Right lobe of liver (tissue), 6 donors: ENCODE measurements around the gene SYMPK. TPM values are rescaled to one million over a fixed set of nuclear protein-coding genes. Genes with fewer than 3 reads are reported as not detected.

Experiments used
- ATAC-seq, 4 donors: fragments of 200-7000 bp; cut with Tn5 transposase; one replicate each; pipeline ENCODE4 v1.9.1; 2020; ENCODE audit warnings: mild to moderate bottlenecking in 4 of 4, moderate library complexity in 4 of 4
- DNase-seq, 3 donors: peaks; one replicate each; pipeline ENCODE4 v3.0.0-alpha.2; 2020
- H3K27ac ChIP-seq, 3 donors: fragments of 200-600 bp; one replicate each; pipeline ENCODE4 v1.8.0; 2022
- H3K27me3 ChIP-seq, 2 donors: fragments of 200-600 bp; one replicate each; pipeline ENCODE4 v1.8.0; 2022
- H3K36me3 ChIP-seq, 4 donors: fragments of 200-600 bp; sonication (generic) in 1 of 4; one replicate each; pipeline versions ENCODE4 v1.5.1 to v1.8.0; 2017 to 2022; ENCODE audit warnings: control low read depth in 1 of 4
- H3K4me1 ChIP-seq, 4 donors: fragments of 200-600 bp; sonication (generic) in 1 of 4; one replicate each; pipeline versions ENCODE4 v1.5.1 to v1.8.0; 2017 to 2022; ENCODE audit warnings: control low read depth in 1 of 4
- H3K4me3 ChIP-seq, 3 donors: fragments of 200-600 bp; one replicate each; pipeline ENCODE4 v1.8.0; 2022
- H3K9me3 ChIP-seq, 4 donors: fragments of 200-600 bp; sonication (generic) in 1 of 4; one replicate each; pipeline versions ENCODE4 v1.5.1 to v1.8.0; 2017 to 2022; ENCODE audit warnings: control low read depth in 1 of 4
- CTCF ChIP-seq, 4 donors: fragments of 200-600 bp in 3 of 4; fragments of 450-650 bp in 1 of 4; IDR thresholded peaks; one replicate each; pipeline versions ENCODE4 v1.5.1 to v1.8.0; 2016 to 2022; ENCODE audit warnings: antibody characterized with exemption in 4 of 4, mild to moderate bottlenecking in 2 of 4
- POLR2A ChIP-seq: fragments of 450-650 bp; IDR thresholded peaks from one replicate; pipeline ENCODE4 v1.6.1; 2017; ENCODE audit warnings: antibody characterized with exemption, mild to moderate bottlenecking
- WGBS: methylation state at CpG from one replicate; pipeline ENCODE4 v1.1.6; 2018; ENCODE audit warnings: low coverage, low lambda C conversion rate; ENCODE audit not compliant: insufficient coverage; ENCODE audit errors: missing lambda C conversion rate; 5-methylcytosine and 5-hydroxymethylcytosine counted together
- intact Hi-C, 2 donors: fragments of 100-400 bp; cut with DNase I; formaldehyde crosslinking; loops; one replicate each; pipeline versions ENCODE4 v1.11.2 to v1.14.1; 2022
- total RNA-seq, 6 experiments: library from RNA; depleted of rRNA in 2 of 6; stranded (reverse); fragments of >200 nt in 2 of 6; fragmentation: NEBNext Ultra II Directional in 3 of 6; extraction: Animal tissue kit (Norgen Biotek cat#: 25700) in 3 of 6; gene quantifications; one replicate each; pipeline versions ENCODE4 v1.1.0 to v1.2.4, GENCODE V29; 2016 to 2023
- donor health status: DM: no; HTN: yes; CAD: no.
- donor health status: DM: no; HTN: no; CAD: no.
- donor health status: DM: no; HTN: no; CAD: no.
- donor health status: DM: no; HTN: yes; CAD: no.
- donor health status: DM: no; HTN: yes; CAD: no.

Gene SYMPK
- total RNA-seq, 6 experiments from 2014 or later = 31.1 to 50.1 (median 42.0) TPM

GRCh38 chr19:45780448-45781213 lies 82.3 kb downstream of the SYMPK start:
- Histone ChIP-seq H3K27ac (no peak overlapping the region), H3K27me3 (no peaks in the 10 kb centered on the region), H3K36me3 (peaks cover 0 to 7% (median 0%) of the 10 kb centered on the region in 4 donors), H3K9me3 (no peaks in the 10 kb centered on the region), H3K4me1 (peaks cover 0 to 5% (median 0%) of the 10 kb centered on the region in 4 donors), H3K4me3 (no peak overlapping the region)
- no peak for DNase-seq
- 30% methylated on average over 9 of the region's 13 CpGs for WGBS
- intact Hi-C loops = no loop called here
- no peak for TF ChIP-seq POLR2A
- TF ChIP-seq CTCF (IDR thresholded peaks at IDR 0.05) = no peak
- ATAC-seq = no peak

GRCh38 chr19:45780146-45780447 lies 82.8 kb downstream of the SYMPK start:
- no peak for TF ChIP-seq CTCF (IDR thresholded peaks at IDR 0.05)
- TF ChIP-seq POLR2A = no peak
- Histone ChIP-seq H3K9me3 (no peaks in the 10 kb centered on the region), H3K36me3 (peaks cover 0 to 7% (median 0%) of the 10 kb centered on the region in 4 donors), H3K27me3 (no peaks in the 10 kb centered on the region), H3K27ac (no peak overlapping the region), H3K4me1 (peaks cover 0 to 5% (median 0%) of the 10 kb centered on the region in 4 donors), H3K4me3 (no peak overlapping the region)
- ATAC-seq = no peak
- 33% methylated on average over 4 of the region's 4 CpGs for WGBS
- DNase-seq = no peak
- intact Hi-C loops = no loop called here

GRCh38 chr19:45779231-45780145 lies 83.5 kb downstream of the SYMPK start:
- peaks cover 0 to 5% (median 0%) of the 10 kb centered on the region in 4 donors for H3K4me1 ChIP-seq
- WGBS = 8% methylated on average over 25 of the region's 48 CpGs
- intact Hi-C loops = no loop called here
- TF ChIP-seq POLR2A = no peak
- peak; percentile 51 to 66 (median 60) for TF ChIP-seq CTCF (IDR thresholded peaks at IDR 0.05)
- peaks cover 0 to 7% (median 0%) of the 10 kb centered on the region in 4 donors for H3K36me3 ChIP-seq
- ATAC-seq (peak; percentile 89 to 93 (median 90)), DNase-seq (peak; percentile 87 to 91 (median 88))
- H3K4me3 ChIP-seq = no peak overlapping the region
- H3K27me3 ChIP-seq = no peaks in the 10 kb centered on the region
- no peaks in the 10 kb centered on the region for H3K9me3 ChIP-seq
- H3K27ac ChIP-seq = no peak overlapping the region

GRCh38 chr19:45778010-45778661 lies 84.8 kb downstream of the SYMPK start:
- Histone ChIP-seq H3K36me3 (peaks cover 0 to 7% (median 0%) of the 10 kb centered on the region in 4 donors), H3K27ac (no peak overlapping the region), H3K27me3 (no peaks in the 10 kb centered on the region), H3K4me1 (peaks cover 0 to 5% (median 0%) of the 10 kb centered on the region in 4 donors), H3K9me3 (no peaks in the 10 kb centered on the region), H3K4me3 (no peak overlapping the region)
- ATAC-seq (no peak), DNase-seq (no peak)
- WGBS = 97% methylated on average over 9 of the region's 28 CpGs
- intact Hi-C loops = no loop called here
- TF ChIP-seq CTCF (IDR thresholded peaks at IDR 0.05) (no peak), POLR2A (no peak)
